GM19438 (cell line): ENCODE data around the gene OSBP.

Experiments
- ATAC-seq: cut with Tn5 transposase; IDR thresholded peaks from one replicate; pipeline ENCODE4 v1.9.1; 2021; ENCODE audit warnings: low read depth; ENCODE audit not compliant: unreplicated experiment

OSBP gene

DNA sequence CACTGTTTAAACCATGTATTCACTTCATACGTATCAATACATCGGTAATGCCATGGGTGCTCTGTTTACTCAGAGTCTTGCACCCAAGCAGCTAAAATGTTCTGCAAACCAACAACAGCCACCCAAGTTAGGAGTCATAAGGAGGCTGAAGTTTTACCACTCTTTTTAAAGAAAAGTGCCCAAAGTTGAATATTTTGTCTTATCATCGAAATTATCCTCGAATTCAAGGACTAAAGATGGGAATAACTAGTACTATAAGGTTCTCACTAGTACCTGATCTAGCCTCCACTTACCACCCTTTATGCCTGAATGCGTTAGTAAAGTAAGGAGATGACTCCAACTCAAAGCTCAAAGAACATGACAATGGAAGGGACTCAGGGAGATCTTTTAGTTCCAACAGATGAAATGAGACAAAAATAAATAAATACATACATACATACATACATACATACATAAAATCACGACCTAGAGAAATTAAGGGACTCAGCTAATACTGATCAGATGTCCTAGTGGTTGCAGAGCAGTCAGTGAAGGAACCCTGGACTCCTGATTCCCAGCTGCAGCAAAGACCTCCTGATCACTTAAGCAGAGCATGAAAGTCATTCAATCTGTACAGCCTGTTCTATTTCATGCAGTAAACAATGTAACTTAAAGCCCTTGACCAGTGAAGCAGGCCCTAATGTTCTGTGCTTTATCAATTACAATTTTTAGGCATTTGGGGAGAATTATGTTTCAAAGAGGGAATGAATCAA lies 7.7 kb downstream of the OSBP start:
- ATAC-seq: no peak

DNA sequence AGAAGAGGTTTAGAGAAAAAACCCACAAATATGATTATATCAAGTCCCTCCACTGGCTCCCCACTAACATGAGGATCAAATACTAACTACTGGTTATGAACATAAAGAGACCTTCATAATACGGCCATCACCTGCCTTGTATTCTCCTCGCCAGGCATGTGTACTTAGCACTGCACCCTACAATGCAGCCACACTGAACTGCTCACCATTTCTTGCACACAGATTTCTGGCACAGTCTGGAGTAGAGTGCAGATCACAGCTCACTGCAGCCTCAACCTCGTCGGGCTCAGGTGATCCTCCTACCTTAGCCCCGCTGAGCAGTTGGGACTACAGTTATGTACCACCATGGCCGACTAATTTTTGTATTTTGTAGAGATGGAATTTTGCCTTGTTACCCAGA lies 13.1 kb downstream of the OSBP start:
- ATAC-seq: no peak

DNA sequence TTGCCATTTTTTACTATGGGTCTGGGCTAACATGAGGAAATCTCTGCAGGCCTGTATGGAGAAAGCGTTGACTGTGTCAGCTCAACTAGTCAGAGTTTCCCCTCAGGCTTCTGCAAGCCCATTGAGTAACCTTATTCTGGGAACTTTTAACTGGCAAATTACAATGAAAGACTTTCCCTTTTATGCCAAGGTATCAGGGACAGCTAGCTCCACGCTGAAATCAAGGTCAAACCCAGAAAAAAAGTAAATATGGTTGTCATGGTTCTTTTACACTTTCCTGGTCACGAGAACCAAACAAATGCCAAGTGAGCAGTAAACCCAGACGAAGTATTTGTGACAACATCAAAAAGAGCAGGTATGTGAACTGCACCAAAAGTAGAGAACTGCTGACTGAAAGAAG lies 13.8 kb downstream of the OSBP start:
- no peak for ATAC-seq

DNA sequence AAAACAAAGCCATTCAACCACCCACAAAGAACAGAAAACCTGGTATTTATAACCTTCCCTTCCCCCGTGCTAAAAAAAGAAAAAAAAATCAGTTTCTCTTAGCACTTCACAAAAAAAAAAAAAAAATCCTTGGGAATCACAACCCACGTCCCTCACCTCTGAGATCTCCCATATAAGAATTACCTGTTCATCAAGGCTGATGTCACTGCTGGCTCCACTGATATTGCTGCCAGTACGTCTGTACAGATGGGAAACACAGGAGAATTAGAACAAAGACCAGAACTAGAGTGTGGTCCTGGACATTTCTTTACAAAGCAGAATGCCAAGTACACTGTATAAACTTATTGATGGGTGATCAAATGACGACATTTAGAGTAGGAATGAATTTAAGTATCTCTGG lies 14.9 kb downstream of the OSBP start:
- ATAC-seq: no peak

DNA sequence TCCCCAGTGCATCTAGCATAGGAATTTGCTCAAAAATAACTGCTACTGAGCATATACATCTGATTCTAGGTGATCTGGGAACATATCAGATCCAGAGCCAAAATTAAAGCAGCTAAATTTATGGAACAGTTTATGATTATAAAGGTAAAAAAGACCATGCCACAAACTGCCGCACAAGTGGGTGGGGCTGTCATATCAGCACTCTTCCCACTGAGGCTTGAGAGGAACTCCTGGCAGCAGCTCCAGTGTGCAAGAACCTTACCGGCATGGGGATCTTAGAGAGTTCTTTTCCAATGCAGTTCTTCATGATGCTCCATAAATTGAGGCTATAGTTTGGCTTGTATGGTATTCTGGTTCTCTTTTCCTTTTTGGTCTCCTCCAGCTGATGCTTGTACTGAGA lies 15.3 kb downstream of the OSBP start:
- ATAC-seq: no peak

DNA sequence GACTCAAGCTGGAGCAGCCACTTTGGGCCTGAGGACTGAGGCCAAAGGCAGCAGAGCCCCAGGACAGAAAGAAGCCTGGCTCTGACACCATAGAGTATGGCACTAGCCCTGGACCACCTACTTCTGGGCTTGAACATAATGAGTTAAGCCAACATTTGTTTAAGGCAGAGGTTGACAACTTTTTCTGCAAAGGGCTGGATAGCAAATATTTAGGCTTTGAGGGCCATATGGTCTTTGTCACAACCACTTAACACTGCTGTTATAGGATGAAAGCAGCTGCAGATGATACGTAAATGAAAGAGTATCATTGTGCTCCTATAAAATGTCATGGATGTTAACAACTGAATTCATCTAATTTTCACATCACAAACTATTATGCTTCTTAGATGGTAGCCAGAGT lies 16.6 kb downstream of the OSBP start:
- no peak for ATAC-seq

DNA sequence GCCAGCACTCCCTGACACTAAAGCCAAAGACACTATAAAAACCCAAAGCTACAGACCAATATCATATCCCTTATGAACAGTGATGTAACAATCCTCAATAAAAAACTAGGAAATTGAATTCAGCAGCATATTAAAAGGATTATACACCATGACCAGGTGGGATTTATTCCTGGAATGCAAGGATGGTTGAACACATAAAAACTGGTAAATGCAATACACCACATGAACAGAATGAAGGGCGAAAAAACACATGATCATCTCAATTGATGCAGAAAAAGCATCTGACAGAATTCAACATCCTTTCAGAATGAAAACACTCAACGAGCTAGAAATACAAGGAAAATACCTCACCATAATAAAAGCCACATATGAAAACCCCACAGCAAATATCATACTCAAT lies 31.3 kb downstream of the OSBP start:
- ATAC-seq: no peak

DNA sequence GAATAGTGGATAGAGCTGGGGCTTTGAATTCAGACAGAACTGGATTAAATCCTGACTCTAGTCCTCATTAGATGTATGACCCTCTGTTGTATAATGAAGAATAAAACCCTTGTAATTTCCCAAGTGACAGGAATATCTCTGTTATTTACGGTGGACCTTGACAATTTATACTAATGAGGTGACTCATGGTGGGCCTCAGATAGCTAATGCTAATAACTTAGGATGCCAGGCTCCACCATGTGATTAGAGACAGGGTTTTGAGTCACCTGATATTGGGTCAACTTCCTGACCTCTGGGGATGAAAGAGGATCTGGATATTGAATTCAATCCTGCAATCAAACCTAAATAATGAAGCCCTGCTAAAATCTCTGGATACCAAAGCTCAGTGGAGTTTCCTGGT lies 33.6 kb downstream of the OSBP start:
- no peak for ATAC-seq

DNA sequence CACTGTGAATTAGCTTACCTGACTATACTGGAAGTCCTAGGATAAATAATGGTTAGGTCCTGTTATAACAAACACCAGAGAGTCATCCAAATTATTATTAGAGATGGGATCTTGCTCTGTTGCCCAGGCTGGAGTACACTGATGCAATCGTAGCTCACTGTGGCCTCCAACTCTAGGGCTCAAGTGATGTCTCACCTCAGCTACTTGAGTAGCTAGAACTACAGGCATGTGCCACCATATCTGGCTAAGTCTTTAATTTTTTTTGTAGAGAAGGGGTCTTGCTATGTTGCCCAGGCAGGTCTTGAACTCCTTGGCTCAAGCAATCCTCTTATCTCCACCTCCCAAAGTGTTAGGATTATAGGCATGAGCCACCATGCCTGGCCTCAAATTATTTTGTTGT lies 37.2 kb downstream of the OSBP start:
- ATAC-seq: no peak

DNA sequence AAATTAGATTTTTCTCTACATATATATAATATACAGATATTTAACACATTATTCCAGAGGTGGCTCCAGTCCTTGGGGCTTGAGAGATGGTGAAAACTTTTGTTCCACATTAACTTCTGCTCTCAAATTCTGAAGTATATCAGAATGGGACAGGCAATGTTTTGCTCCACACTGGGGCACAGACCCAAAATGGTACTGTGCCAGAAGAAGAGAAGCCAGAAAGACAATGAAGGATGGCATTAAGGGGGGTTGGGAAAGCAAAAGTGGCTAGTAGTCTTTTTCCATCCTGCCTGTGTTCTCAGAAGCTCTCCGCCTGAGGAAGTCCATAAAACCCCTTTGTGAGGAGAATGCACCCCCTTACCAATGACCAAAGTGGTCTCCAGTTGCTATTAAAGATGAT lies 40.1 kb downstream of the OSBP start:
- ATAC-seq: no peak

DNA sequence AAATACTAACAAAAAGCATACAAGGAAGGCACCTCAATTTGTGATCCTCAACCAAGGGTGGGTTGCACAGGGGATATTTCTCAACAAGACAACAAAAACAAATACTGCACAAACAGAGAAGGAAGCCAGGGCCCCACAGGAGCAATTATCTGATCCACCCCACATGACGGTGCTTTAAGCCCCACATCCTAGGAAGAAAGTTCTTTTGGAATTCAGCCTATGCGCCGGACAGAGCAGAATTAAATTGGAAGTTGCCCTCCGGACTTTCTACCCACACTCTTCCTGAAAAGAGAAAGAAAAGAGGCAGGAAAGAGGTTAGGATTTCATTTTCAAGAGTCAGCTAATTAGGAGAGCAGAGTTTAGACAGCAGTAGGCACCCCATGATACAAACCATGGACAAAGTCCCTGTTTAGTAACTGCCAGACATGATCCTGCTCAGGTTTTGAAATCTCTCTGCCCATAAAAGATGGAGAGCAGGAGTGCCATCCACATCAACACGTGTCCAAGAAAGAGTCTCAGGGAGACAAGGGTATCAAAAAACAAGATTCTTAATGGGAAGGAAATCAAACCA lies 40.6 kb downstream of the OSBP start:
- no peak for ATAC-seq

DNA sequence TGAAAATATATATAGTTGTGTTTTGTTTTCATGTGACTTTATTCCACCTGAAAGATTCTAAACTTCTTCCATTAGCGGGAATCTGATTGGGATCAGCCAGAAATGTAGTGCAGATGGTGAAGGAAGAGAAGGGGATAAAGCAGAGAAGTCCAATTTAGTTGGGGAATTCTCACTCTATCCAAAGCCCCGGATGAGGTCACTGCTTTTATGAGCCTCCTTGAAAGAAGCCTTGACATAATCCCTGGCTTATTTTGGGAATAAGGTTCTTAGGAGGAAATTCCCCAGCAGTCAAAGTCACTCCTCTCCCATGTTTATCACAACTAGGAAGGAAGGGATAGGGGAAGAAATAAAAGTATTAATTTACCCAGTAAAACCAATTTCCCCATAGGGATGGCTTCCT lies 41.1 kb downstream of the OSBP start:
- no peak for ATAC-seq

DNA sequence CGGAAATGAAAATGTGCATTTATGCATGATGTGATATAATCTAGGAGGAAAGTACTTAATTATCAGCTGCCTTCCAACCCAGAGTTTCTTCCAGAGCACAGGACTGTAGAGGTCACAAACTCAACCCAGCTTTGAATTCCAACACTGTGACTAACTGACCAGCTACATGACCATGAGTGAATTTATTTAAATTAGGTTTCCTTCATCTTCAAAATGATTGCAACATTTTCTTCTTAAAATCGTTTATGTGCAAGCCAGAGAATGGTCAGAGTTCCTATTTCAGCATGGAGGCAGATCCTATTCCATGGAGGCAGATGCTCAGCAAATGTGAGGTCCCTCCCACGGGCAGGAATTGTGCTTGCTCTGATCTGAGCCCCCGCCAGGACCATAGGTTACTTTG lies 42.4 kb downstream of the OSBP start:
- no peak for ATAC-seq

DNA sequence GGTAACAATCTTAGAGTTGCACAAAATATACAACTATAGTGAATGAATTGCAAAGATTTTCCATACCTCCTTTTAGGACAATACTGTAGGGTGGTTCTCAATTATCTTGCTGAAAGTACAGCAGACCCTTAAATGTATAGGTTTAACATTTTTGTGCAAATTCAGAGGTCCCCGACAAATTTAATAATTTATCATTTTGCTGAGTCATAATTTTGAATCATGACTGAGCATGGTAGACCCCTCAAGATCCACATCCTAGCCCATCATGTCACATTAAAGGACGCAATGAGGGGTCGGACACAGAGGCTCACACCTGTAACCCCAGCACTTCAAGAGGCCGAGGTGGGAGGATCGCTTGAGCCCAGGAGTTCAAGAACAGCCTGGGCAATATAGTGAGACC lies 43.5 kb downstream of the OSBP start:
- no peak for ATAC-seq

DNA sequence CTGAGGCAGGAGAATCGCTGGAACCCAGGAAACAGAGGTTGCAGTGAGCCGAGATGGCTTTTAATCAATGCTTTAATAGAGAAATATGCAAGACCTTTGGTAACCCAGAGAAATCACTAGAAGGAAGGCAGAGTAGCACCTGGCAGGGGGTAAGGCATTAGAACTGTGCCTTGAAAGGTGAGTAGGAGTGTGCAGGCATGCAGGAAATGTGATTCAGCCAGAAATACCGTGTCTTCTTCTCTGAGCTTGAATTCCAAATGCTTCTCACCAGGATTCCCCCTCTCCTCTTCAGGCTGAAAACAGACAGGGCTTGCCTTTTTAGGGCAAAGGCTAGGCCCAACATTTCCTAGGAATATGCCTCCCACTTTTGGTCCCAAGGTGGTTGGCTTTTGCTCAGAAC lies 53.3 kb downstream of the OSBP start:
- no peak for ATAC-seq

DNA sequence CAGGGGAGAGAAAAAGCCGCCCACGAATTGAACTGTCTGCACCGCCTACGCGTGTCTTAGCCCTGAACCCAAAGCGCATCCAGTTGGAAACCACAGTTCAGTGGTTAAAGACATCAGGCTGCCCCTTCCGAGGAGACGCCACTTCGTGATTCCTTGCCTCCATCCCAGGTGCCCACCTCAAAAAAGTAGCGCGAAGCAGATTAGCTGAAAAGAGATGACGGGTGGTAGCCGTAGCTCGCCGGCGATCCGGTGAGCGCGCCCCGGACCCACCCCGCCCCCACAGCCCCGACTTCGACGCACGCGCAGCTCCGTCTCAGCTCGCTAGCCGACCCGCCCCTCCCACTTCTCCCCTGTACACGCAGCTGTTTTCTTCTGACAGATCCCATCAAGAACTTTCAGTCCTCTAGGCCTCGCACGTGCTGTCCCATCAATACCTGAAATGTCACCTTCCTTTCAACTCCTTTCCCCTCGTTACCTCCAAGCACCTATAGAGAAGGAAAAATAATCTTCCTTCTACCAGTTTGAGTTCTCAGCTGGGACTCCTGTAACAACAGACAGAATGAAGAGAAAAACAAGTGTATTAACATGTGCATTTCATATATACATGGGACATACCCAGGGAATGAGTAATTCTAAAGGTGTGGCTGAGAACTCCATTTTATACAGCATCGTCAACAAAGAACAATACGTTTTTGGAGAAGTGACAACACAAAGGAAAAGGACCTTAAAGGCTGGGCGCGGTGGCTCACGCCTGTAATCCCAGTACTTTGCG lies 54.7 kb downstream of the OSBP start:
- ATAC-seq: peak; percentile 45

DNA sequence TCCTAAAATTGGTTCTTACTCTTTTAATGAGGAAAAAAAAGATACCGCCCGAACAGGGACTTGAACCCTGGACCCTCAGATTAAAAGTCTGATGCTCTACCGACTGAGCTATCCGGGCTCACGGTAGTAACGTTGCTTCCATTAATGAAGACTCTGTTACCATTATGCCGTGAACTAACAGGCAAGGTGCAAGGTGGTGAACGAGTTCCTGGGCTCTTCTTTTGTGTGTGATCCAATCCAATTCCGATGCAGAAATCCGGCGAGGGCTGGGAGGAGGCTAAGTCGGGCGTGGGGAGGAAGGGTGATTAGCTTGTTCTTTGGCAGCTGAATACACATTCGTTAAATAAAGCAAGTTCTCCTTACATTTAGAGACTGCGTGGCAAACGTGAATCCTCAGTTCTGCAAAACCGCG lies 55.3 kb downstream of the OSBP start:
- ATAC-seq: no peak

DNA sequence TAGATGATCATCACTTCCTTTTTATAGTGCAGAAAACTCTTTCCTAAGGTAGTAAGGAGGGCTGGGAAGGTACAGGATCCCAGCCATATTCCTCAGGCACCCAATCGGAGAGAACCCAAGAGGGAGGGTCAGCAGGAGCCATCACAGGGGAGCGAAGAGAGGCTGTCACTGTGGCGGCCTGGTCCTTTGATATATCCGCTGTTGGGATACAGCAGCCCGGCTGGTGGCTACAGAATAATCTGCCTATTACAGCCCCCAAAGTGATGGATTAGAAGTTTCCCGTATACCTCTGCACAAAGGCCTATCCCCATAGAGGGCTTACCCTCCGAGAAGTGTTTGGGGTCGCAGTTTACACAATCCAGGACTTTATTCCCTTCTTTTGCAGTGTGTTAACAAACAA lies 55.7 kb downstream of the OSBP start:
- no peak for ATAC-seq

DNA sequence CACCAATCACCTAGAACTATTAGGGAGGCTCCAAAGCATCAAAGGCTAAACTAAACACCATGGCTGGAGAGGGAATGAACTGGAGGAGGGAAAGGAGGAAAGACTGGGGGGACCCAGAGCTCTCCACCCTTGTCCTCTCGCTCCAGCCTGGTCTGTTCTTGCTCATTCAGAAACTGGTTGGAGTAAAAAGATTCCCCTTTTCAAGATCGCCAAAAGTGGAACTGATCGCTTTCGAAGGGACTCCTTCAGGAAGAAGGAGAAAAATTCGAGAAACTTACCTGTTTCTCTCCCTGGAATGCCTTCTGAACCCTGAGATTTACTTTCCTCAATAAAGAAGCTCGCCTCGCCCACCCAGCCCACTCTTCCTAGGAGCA lies 57.3 kb downstream of the OSBP start:
- ATAC-seq: no peak

DNA sequence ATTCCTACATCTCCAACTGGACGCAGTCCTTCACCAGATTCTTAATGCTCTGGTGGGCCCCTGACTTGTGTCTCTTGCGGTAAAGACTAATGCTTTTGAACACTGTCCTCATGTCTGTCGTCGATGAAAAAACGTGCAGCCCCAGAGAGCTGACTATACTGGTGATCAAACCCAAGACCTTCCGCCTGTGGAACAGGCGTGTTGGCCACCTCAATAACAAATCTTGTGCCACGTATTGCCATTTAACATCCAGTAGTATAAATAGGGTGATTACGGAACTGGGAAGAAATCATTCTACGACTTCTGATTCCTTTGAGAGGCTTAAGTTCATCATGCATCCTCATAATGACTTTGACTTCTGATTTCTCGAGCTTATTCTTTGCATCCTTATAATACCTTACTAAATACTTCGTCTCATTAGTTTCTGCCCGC lies 58.6 kb downstream of the OSBP start:
- ATAC-seq: no peak

DNA sequence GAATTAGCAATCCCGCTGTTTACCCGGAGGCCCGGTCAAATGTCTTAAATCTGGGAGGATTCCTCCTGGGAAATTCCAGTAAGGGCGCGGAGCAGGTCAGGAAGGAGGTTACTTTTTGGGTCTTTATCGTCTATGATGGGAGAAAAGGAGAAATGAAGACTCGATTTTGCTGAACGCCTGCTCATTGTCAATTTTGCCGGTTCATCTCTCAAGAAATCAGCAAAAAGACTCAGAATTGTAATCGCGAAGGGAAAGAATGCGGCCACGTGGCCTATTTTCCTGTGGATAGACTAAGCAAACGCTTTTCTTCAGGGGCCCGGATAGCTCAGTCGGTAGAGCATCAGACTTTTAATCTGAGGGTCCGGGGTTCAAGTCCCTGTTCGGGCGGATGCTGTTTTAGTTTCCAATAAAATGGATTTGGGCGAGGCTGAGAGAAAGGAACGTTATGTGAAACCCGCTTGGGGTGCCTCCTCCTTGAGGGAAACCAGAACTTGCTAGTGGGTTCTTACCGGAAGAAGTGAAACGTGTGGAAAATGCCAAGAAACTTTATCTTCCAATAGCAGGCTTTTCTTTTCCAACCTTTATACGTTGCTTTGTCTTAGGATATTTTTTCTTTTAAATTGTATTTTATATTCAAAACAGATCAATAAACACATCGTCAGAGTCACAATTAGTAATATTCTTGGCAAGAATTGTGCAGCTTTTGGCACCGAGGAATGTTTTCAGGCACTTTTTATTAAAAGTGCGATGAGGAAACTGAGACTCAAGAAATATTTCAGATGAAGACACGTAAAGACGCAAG lies 59.3 kb downstream of the OSBP start:
- ATAC-seq: no peak
